HFFc6 (cell line): Measurements from ENCODE around the gene TDRD7. TPM values are rescaled to one million over a fixed set of nuclear protein-coding genes. Genes with fewer than 3 reads are reported as not detected.

Source experiments
- DNase-seq: peaks from one replicate; pipeline ENCODE4 v3.0.0-alpha.2; 2018
- H3K27ac Mint-ChIP-seq: 2 replicates; pipeline ENCODE4 v1.8.0; 2020; ENCODE audit warnings: mild to moderate bottlenecking, mixed read lengths
- H3K27me3 Mint-ChIP-seq: 2 replicates; pipeline ENCODE4 v1.8.0; 2021; ENCODE audit warnings: mild to moderate bottlenecking, moderate library complexity, mixed read lengths; ENCODE audit not compliant: insufficient read depth
- H3K36me3 Mint-ChIP-seq: 2 replicates; pipeline ENCODE4 v1.8.0; 2021; ENCODE audit warnings: low read depth, mixed read lengths
- H3K4me1 Mint-ChIP-seq: 2 replicates; pipeline ENCODE4 v1.8.0; 2020; ENCODE audit warnings: low read depth, mixed read lengths
- H3K4me3 Mint-ChIP-seq: 2 replicates; pipeline ENCODE4 v1.8.0; 2020; ENCODE audit warnings: mild to moderate bottlenecking, moderate library complexity, mixed read lengths
- H3K9me3 Mint-ChIP-seq: 2 replicates; pipeline ENCODE4 v1.8.0; 2020; ENCODE audit warnings: mild to moderate bottlenecking, mixed read lengths
- total RNA-seq, 6 experiments: library from RNA; stranded (reverse); fragmentation: NEBNext Ultra II Directional; extraction: Animal tissue kit (Norgen Biotek cat#: 25700); gene quantifications; 2 replicates in 1 of 6; 3 replicates in 5 of 6; pipeline ENCODE4 v1.2.3, GENCODE V29; 2021
- TF ChIP-seq, protein P1 (sequence below): fragments of 200-600 bp; sonication (generic); IDR thresholded peaks from 2 replicates; pipeline ENCODE4 v1.5.0; 2021; ENCODE audit warnings: antibody characterized with exemption, mild to moderate bottlenecking

Gene TDRD7
- total RNA-seq, 6 experiments from 2014 or later, result 8.2 to 10.5 (median 9.0) TPM

DNA sequence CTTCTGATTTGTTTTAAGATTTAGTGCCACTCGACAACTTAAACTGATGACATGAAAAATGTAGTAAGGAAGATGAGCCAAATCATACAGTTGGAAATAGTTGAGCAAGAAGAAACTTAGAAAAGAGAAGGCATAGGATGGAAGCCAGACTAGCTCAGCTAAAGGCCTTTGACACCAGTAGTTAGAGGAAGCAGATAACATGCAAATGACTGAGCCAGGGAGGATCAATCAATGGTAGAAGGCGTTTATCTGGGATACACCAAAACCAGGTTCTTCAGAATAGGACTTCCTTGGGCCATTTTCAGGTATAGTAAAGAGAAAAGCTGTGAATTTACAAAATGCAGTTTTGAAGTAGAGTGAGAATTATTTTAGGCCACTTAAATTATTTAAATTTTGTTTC, 3.2 kb downstream of the TDRD7 start:
- H3K27ac Mint-ChIP-seq, result no peak overlapping the region
- no peak overlapping the region for H3K4me3 Mint-ChIP-seq
- H3K9me3 Mint-ChIP-seq, result no peaks in the 10 kb centered on the region
- H3K36me3 Mint-ChIP-seq, result no peaks in the 10 kb centered on the region
- no peaks in the 10 kb centered on the region for H3K27me3 Mint-ChIP-seq
- peaks cover 31% of the 10 kb centered on the region for H3K4me1 Mint-ChIP-seq
- TF ChIP-seq, protein P1, sequence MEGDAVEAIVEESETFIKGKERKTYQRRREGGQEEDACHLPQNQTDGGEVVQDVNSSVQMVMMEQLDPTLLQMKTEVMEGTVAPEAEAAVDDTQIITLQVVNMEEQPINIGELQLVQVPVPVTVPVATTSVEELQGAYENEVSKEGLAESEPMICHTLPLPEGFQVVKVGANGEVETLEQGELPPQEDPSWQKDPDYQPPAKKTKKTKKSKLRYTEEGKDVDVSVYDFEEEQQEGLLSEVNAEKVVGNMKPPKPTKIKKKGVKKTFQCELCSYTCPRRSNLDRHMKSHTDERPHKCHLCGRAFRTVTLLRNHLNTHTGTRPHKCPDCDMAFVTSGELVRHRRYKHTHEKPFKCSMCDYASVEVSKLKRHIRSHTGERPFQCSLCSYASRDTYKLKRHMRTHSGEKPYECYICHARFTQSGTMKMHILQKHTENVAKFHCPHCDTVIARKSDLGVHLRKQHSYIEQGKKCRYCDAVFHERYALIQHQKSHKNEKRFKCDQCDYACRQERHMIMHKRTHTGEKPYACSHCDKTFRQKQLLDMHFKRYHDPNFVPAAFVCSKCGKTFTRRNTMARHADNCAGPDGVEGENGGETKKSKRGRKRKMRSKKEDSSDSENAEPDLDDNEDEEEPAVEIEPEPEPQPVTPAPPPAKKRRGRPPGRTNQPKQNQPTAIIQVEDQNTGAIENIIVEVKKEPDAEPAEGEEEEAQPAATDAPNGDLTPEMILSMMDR, result no peak
- DNase-seq, result no peak

DNA sequence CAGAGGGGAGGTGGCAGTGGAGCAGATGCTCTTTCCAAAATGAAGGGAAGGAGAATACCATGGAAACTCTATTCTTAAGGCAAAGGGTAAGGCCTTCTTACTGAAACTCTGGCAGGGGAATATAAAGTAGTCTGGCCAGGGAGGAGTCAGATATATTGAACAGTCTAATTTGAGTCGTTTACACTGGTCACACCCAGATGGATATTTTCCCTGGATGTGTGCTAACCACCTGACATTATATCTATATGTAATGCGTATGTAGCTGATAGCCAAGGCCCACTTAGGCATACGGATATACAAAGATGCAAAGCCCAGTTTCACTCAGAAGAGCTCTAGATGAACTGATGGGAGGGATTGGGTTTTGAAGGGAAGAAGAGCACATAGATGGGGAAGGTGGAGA, 7.0 kb downstream of the TDRD7 start:
- H3K27ac Mint-ChIP-seq, result no peak overlapping the region
- no peaks in the 10 kb centered on the region for H3K9me3 Mint-ChIP-seq
- no peaks in the 10 kb centered on the region for H3K36me3 Mint-ChIP-seq
- no peaks in the 10 kb centered on the region; the same call in 1 of the 2 replicates for H3K27me3 Mint-ChIP-seq
- no peak for DNase-seq
- TF ChIP-seq, protein P1, result no peak
- H3K4me3 Mint-ChIP-seq, result no peak overlapping the region
- peaks cover 25% of the 10 kb centered on the region for H3K4me1 Mint-ChIP-seq

DNA sequence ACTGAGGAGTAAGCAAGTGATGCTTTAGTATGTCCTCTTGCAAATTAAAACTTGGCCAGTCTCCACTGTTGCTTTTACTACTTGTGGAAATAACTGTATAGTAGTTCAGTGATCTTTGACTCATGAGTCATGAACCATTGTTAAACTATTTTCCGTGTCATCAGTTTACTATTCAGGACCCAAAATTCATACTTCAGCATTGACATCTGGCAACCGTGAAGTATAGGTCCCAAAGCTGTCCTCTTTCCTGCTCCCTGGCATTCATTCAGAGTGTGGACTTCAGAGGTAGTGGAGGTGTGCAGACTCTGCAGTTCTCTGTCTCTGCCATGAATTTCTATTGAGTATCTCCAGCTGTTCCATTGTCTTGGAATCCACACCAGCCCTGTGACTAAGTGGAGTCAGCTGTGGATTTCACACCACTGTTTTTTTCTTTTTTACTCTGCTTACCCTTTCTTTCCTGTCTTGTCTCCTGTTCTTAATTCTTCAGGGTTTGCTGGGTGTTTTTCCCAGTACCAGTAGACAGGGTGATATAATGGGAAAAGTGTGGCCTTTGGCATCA, 7.5 kb downstream of the TDRD7 start:
- DNase-seq, result peak; percentile 66
- TF ChIP-seq, protein P1, result no peak
- no peaks in the 10 kb centered on the region; the same call in 1 of the 2 replicates for H3K27me3 Mint-ChIP-seq
- no peaks in the 10 kb centered on the region for H3K9me3 Mint-ChIP-seq
- H3K36me3 Mint-ChIP-seq, result no peaks in the 10 kb centered on the region
- H3K4me3 Mint-ChIP-seq, result no peak overlapping the region
- H3K27ac Mint-ChIP-seq, result peak overlapping the region; percentile 25
- peaks cover 25% of the 10 kb centered on the region for H3K4me1 Mint-ChIP-seq

DNA sequence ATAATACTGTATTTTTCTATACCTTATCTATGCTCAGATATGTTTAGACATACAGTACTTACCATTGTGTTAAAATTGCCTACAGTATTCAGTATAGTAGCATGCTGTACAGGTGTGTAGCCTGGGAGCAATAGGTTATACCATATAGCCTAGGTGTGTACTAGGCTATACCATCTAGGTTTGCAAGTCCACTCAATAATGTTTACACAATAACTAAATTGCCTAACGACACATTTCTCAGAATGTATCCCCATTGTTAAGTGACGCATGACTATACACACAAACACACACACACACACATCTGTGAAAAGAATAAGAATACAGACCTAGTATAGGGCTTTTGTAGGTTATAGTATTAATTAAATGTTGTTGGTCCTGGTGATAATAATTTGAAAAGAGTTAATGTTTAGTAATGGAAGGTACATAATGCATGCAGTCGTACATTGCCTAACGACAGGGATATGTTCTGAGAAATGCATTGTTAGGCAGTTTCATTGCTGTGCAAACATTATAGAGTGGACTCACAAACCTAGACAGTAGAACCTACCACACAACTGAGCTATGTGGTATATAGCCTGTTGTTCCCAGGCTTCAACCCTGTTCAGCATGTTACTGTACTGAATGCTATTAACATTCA, 13.6 kb downstream of the TDRD7 start:
- Mint-ChIP-seq H3K9me3 (no peaks in the 10 kb centered on the region), H3K27ac (no peak overlapping the region), H3K4me3 (no peak overlapping the region), H3K36me3 (peaks cover 5% of the 10 kb centered on the region; the same call in 1 of the 2 replicates), H3K4me1 (peaks cover 7% of the 10 kb centered on the region; the same call in 1 of the 2 replicates), H3K27me3 (no peaks in the 10 kb centered on the region; the same call in 1 of the 2 replicates)
- DNase-seq, result no peak
- TF ChIP-seq, protein P1, result no peak

DNA sequence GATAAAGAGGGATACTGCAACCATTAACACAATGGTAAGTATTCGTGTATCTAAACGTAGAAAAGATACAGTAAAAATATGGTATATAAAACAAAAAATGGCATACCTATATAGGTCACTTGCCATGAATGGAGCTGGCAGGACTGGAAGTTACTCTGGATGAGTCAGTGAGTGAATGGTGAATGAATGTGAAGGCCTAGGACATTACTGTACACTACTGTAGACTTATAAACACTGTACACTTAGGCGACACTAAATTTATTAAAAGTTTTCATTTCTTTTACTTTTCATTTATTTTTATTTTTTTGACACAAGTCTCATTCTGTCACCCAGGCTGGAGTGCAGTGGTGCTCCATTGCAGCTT, 14.1 kb downstream of the TDRD7 start:
- H3K4me1 Mint-ChIP-seq, result peaks cover 5% of the 10 kb centered on the region; the same call in 1 of the 2 replicates
- peaks cover 5% of the 10 kb centered on the region; the same call in 1 of the 2 replicates for H3K36me3 Mint-ChIP-seq
- H3K4me3 Mint-ChIP-seq, result no peak overlapping the region

More for the DNA sequence above, 14.1 kb downstream of the TDRD7 start:
- Mint-ChIP-seq H3K27me3 (no peaks in the 10 kb centered on the region), H3K9me3 (no peaks in the 10 kb centered on the region), H3K27ac (no peak overlapping the region)
- TF ChIP-seq, protein P1, result no peak
- DNase-seq, result peak; percentile 15
